ENCODE measurements around the gene SNPH.

SNPH gene

DNA sequence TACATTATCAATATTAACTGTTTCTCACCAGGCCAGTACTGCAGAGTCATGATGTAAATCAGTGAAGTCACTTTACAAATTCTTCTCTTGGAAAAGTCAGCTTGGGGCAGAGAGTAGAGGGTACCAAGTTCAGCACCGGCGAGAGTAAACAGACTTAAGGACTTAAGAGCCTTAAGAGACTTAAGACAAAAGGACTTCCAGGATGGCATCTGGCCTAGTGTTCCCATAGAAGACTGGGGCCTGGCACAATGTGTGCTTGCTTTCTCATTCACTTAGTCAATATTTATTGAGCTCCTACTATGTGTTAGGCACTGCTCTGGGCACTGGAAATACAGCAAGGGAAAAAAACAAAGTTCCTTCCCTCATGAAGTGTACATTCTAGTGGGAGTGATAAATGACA, 1.4 kb upstream of the SNPH start:
- TF ChIP-seq, protein P1, sequence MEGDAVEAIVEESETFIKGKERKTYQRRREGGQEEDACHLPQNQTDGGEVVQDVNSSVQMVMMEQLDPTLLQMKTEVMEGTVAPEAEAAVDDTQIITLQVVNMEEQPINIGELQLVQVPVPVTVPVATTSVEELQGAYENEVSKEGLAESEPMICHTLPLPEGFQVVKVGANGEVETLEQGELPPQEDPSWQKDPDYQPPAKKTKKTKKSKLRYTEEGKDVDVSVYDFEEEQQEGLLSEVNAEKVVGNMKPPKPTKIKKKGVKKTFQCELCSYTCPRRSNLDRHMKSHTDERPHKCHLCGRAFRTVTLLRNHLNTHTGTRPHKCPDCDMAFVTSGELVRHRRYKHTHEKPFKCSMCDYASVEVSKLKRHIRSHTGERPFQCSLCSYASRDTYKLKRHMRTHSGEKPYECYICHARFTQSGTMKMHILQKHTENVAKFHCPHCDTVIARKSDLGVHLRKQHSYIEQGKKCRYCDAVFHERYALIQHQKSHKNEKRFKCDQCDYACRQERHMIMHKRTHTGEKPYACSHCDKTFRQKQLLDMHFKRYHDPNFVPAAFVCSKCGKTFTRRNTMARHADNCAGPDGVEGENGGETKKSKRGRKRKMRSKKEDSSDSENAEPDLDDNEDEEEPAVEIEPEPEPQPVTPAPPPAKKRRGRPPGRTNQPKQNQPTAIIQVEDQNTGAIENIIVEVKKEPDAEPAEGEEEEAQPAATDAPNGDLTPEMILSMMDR (IDR thresholded peaks at IDR 0.05; ENCODE audit: control extremely low read depth, extremely low read depth, low read depth, missing control alignments) = no peak
- ChIA-PET POLR2A (no interaction called here), CTCF (interaction anchor here (1.5 kb wide), 1 partner anchor 155 kb away, joined by 3 read pairs; no protein-coding TSS in a partner anchor)
- DNase-seq (ENCODE audit: extremely low spot score) = no peak

DNA sequence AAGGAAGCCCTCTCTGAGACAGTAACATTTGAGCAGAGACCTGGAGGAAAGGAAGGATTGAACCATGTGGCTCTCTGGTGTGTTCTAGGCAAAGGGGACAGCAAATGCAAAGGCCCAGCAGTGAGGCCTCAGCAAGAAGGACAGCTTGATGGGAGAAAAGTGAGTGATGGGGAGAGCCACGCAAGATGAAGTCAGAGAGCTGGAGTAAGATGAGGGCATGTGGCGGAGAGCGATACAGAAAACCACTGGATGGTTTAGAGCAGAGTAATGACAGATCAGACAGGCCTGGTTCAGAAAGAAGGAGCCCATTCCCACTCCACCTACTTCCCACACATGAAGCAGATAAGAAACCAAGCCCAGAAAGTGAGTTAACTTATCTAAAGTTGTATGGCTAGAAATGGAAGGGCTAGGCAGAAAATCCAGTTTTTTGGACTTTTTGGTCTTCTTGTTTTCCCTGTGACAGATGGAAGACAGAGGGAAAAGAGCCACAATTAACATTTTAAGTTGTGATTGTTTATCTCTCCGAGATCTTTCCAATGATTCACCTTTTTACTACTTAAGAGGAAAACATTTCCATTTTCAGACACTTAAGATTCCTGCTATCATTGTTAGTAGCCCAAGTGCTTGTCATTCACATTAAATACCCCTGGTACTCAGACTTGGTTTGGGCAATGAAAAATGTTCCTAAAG, 723 bp upstream of the SNPH start:
- TF ChIP-seq, protein P1 (IDR thresholded peaks at IDR 0.05; ENCODE audit: control extremely low read depth, extremely low read depth, low read depth, missing control alignments) = no peak
- ChIA-PET CTCF (interaction anchor here (1.2 to 1.5 kb wide), 2 partner anchors 9 to 156 kb away, joined by 3 to 5 read pairs; no protein-coding TSS in a partner anchor), POLR2A (no interaction called here)
- DNase-seq (ENCODE audit: extremely low spot score) = no peak

DNA sequence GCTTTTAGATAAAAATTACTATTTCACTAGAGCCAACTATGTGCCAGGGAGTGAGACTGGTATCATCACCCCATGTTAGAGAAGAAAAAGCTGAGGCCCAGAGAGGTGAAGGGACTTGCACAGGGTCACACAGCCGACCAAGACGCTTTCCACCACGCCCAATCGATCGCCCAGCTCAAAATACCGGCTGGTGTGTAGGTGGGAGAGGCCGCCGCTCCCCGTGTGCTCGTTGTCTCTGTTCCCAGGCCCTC, 253 bp upstream of the SNPH start:
- ChIA-PET POLR2A (no interaction called here), CTCF (interaction anchor here (1.2 kb wide), 1 partner anchor 9 kb away, joined by 5 read pairs; no protein-coding TSS in a partner anchor)
- TF ChIP-seq, protein P1 (IDR thresholded peaks at IDR 0.05; ENCODE audit: control extremely low read depth, extremely low read depth, low read depth, missing control alignments) = no peak
- no peak for DNase-seq (ENCODE audit: extremely low spot score)

DNA sequence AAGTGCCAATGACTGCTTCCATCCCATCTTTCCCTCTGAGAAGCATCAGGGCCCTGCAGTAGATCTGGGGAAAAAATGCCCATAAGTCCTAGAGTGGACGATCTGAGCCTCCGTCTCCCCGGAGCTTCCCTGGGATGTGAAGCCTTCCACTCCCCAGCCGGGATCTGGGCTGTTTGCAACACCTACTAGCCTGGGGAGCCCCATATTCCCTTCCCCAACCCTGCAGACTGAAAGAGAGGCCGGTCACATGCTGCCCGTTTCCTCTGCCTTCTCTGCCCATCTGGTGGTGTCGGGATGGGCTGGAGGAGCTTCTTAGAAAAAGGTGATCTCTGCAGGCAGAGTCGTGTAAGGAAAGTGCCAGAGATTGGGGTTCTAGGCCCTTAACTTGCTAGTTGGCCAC, 1.1 kb downstream of the SNPH start:
- DNase-seq (ENCODE audit: extremely low spot score) = no peak
- TF ChIP-seq, protein P1 (IDR thresholded peaks at IDR 0.05; ENCODE audit: control extremely low read depth, extremely low read depth, low read depth, missing control alignments) = no peak
- ChIA-PET CTCF (interaction anchor here (1.2 to 1.5 kb wide), 2 partner anchors 14 to 20 kb away, joined by 3 to 4 read pairs; no protein-coding TSS in a partner anchor), POLR2A (no interaction called here)

DNA sequence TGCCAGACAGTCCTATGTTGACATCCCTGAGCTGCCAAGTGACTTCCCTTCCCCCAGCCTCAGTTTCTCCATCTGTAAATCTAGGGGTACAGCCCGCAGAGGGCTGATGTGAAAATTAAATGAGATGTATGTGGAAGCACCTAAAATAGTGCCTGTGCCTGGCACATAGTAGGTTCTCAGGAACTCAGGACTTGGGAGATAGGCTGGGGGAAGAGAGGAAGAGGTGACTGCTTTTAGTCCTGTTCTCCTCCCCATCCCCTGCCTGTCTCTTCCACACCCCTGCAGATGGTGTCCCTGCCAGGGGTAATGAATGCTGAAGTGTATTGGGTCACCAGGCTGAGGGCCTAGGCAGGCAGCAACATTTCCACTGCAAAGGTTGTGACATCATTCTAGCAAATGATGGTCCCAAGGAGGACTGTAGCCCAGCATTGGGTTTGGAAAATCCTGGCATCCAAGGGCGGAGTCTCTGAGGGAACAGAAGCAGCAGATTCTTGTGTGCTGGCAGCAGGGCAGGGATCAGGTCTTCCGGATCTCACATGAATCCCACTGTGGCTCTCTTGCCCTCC, 1.8 kb downstream of the SNPH start:
- TF ChIP-seq, protein P1 (IDR thresholded peaks at IDR 0.05; ENCODE audit: control extremely low read depth, extremely low read depth, low read depth, missing control alignments) = no peak
- ChIA-PET POLR2A (no interaction called here), CTCF (interaction anchor here (1.5 kb wide), 1 partner anchor 13 kb away, joined by 3 read pairs; no protein-coding TSS in a partner anchor)
- DNase-seq (ENCODE audit: extremely low spot score) = no peak

DNA sequence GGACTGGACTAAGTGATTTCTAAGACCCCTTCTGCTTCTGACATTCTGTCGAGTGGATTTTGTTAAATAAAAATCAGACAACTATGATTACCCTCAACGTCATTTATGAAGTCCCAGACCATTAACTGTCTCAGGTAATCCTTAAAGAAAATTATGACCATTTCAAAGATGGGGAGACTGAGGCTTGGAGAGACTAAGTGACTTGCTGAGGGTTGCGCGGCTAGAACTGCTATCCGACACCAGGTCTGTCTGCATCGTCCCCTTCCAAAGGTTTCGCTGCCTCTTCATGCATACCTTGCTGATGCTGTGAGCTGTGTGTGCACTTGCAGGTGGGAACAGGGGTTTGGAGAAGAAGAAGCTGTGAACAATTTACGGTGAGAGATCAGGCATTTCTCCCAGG, 3.1 kb downstream of the SNPH start:
- ChIA-PET CTCF (no interaction called here), POLR2A (no interaction called here)
- DNase-seq (ENCODE audit: extremely low spot score) = no peak
- TF ChIP-seq, protein P1 (IDR thresholded peaks at IDR 0.05; ENCODE audit: control extremely low read depth, extremely low read depth, low read depth, missing control alignments) = no peak

All from GM10248 (cell line).